GM13977 (cell line): Measurements from ENCODE around the gene EMP3.
A peak's percentile ranks its signal among the peaks of the same experiment; 100 is the strongest.

ENCODE experiments used
- DNase-seq: peaks from one replicate; pipeline ENCODE4 v3.0.0; 2012; ENCODE audit warnings: low spot score
- CTCF ChIP-seq: IDR thresholded peaks from 2 replicates; pipeline ENCODE4 v1.5.1; 2012; ENCODE audit warnings: mild to moderate bottlenecking, control low read depth; ENCODE audit not compliant: insufficient read depth; ENCODE audit errors: extremely low read depth, missing control alignments
- in situ Hi-C: fragments of 300-500 bp; cut with MboI; formaldehyde crosslinking; loops from one replicate; pipeline ENCODE4 v1.12.0; 2022; ENCODE audit warnings: low sequenced_read_pairs, low pct_unique_long_range_greater_than_20kb, mixed read lengths, inconsistent platforms; ENCODE audit not compliant: unreplicated experiment

Gene EMP3

GRCh38 chr19:48361912-48362311 is 36.6 kb downstream of the EMP3 start:
- in situ Hi-C loops = no loop called here
- no peak for TF ChIP-seq CTCF
- no peak for DNase-seq

- in situ Hi-C loops = no loop called here
- no peak for TF ChIP-seq CTCF
- peak; percentile 87 for DNase-seq
Observed at GRCh38 chr19:48362716-48363499, 37.6 kb downstream of the EMP3 start.

- no peak for TF ChIP-seq CTCF
- in situ Hi-C loops = no loop called here
Observed at GRCh38 chr19:48363500-48363809, 38.1 kb downstream of the EMP3 start.

GRCh38 chr19:48363810-48364597 is 38.7 kb downstream of the EMP3 start, which contains the start of the genes SYNGR4 and TMEM143:
Gene SYNGR4 (plus strand): TSS chr19:48364367. CDS start chr19:48365843, 1,476 bp downstream.
Gene TMEM143 (minus strand): TSS chr19:48363940. CDS start chr19:48363920, 20 bp downstream.
- TF ChIP-seq CTCF = no peak
- in situ Hi-C loops = no loop called here
- DNase-seq = peak; percentile 98

More at GRCh38 chr19:48363500-48363809, 38.1 kb downstream of the EMP3 start:
- peak; percentile 21 for DNase-seq

DNA sequence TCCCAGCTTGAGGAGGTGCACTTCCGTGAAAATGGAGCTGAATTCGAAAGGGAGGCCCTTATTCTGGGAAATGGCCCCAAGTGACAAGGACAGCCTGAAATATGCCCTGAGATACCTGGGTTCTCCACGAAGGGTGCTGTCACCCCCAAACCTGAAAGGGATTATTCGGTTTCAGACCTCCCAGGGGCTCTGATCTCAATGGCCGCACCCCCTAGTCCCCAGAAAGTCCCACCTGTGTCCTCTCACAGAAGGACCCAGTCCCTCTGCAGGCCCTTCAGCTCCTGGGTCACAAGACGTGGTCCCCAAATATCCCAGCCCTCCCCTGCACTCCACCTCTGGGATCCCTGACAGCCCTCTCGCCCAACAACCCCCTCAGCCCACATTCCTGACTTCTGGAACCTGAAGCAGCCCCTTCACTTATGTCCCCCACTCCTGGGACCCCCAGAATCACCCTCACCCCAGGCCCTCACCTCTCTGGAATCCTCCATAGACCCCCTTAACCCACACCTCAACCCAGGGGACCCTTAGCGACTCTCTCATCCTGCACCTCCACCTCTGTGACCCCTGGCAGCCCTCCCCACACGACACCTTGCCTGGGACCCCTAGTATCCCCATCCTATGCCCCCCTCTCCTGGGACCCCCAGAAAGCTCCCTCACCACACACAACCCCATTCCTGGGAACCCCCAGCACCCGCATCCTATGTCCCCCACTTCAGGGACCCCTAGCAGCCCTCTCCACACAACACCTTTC is 39.4 kb downstream of the EMP3 start:
- in situ Hi-C loops = no loop called here
- no peak for TF ChIP-seq CTCF
- no peak for DNase-seq

GRCh38 chr19:48365602-48366001 is 40.2 kb downstream of the EMP3 start:
- in situ Hi-C loops = no loop called here
- TF ChIP-seq CTCF = no peak
- DNase-seq = no peak
